IMR-90 (cell line): ENCODE results near the gene RNF212. TPM values are rescaled to one million over a fixed set of nuclear protein-coding genes. Genes with fewer than 3 reads are reported as not detected.

Source experiments
- ATAC-seq: fragments of 200-7000 bp; cut with Tn5 transposase; 2 replicates; pipeline ENCODE4 v1.9.1; 2020; ENCODE audit warnings: low read depth, mild to moderate bottlenecking, moderate library complexity
- BruUV-seq: library from RNA; stranded (reverse); fragments of 400-500 nt; replicated peaks from 2 replicates; lab custom pipeline; 2021; lab: Mats Ljungman, UMichigan
- CTCF ChIA-PET: fragments of 300-600 bp; formaldehyde crosslinking; extraction: SDS; loops from one replicate; lab custom pipeline; 2021; ENCODE audit warnings: antibody characterized with exemption; lab: Yijun Ruan, JAX
- POLR2A ChIA-PET: fragments of 300-600 bp; sonication (Branson Sonifier 250); formaldehyde crosslinking; loops from one replicate; lab custom pipeline; 2022; ENCODE audit warnings: antibody characterized with exemption; ENCODE audit not compliant: unreplicated experiment; lab: Charles Lee
- DNase-seq: peaks from one replicate; pipeline ENCODE4 v3.0.0; 2013
- H2AFZ ChIP-seq: replicated peaks from 2 replicates; pipeline ENCODE3; 2013; ENCODE audit warnings: low read length, mild to moderate bottlenecking; ENCODE audit not compliant: poor library complexity
- H2AK5ac ChIP-seq: 2 replicates; pipeline ENCODE4 v1.6.1; 2013; ENCODE audit warnings: low read depth, low read length, inconsistent platforms
- H2AK9ac ChIP-seq: replicated peaks from 2 replicates; pipeline ENCODE3; 2013; ENCODE audit warnings: mild to moderate bottlenecking, low read depth, low read length, moderate library complexity; ENCODE audit not compliant: poor library complexity
- H2BK120ac ChIP-seq: 2 replicates; pipeline ENCODE4 v1.6.1; 2013; ENCODE audit warnings: low read depth, low read length, inconsistent platforms
- H2BK15ac ChIP-seq: 3 replicates; pipeline ENCODE4 v1.6.1; 2013; ENCODE audit warnings: low read depth, low read length, inconsistent platforms
- H2BK20ac ChIP-seq: 2 replicates; pipeline ENCODE4 v1.6.1; 2013; ENCODE audit warnings: low read depth, mild to moderate bottlenecking, inconsistent platforms, low read length, moderate library complexity
- H2BK5ac ChIP-seq: 2 replicates; pipeline ENCODE4 v1.6.1; 2013; ENCODE audit warnings: mild to moderate bottlenecking, low read depth, low read length, inconsistent platforms; ENCODE audit not compliant: poor library complexity, severe bottlenecking
- H3K14ac ChIP-seq: replicated peaks from 2 replicates; pipeline ENCODE4 v1.6.1; 2013; ENCODE audit warnings: low read depth, low read length, inconsistent platforms
- H3K18ac ChIP-seq: 2 replicates; pipeline ENCODE4 v1.6.1; 2013; ENCODE audit warnings: low read depth, low read length, control low read depth
- H3K23ac ChIP-seq: 2 replicates; pipeline ENCODE4 v1.6.1; 2013; ENCODE audit warnings: low read depth, low read length, inconsistent platforms
- H3K27ac ChIP-seq: 2 replicates; pipeline ENCODE4 v1.5.1; 2013; ENCODE audit warnings: mild to moderate bottlenecking, control low read depth, low read length; ENCODE audit not compliant: insufficient read depth
- H3K27me3 ChIP-seq: 2 replicates; pipeline ENCODE4 v1.6.1; 2013; ENCODE audit warnings: low read length; ENCODE audit not compliant: control insufficient read depth, insufficient read depth
- H3K36me3 ChIP-seq: 2 replicates; pipeline ENCODE4 v1.6.1; 2013; ENCODE audit warnings: low read length, mixed read lengths; ENCODE audit not compliant: control insufficient read depth, insufficient read depth
- H3K4ac ChIP-seq: 2 replicates; pipeline ENCODE4 v1.6.1; 2013; ENCODE audit warnings: low read depth, low read length, inconsistent platforms
- H3K4me1 ChIP-seq: 2 replicates; pipeline ENCODE4 v1.6.1; 2013; ENCODE audit warnings: low read length, mixed read lengths; ENCODE audit not compliant: control insufficient read depth, insufficient read depth
- H3K4me2 ChIP-seq: 2 replicates; pipeline ENCODE4 v1.6.1; 2013; ENCODE audit warnings: low read depth, mild to moderate bottlenecking, control low read depth, low read length, moderate library complexity
- H3K4me3 ChIP-seq: 2 replicates; pipeline ENCODE4 v1.5.1; 2013; ENCODE audit warnings: low read depth, mild to moderate bottlenecking, control low read depth, low read length, moderate library complexity; ENCODE audit not compliant: insufficient read depth
- H3K56ac ChIP-seq: 2 replicates; pipeline ENCODE4 v1.6.1; 2013; ENCODE audit warnings: low read length, inconsistent platforms; ENCODE audit not compliant: insufficient read depth; ENCODE audit errors: extremely low read depth
- H3K79me1 ChIP-seq, 2 experiments: 2 replicates each; pipeline ENCODE4 v1.6.1; 2013; ENCODE audit warnings: low read length in 2 of 2, inconsistent platforms in 1 of 2, low read depth in 1 of 2
- H3K9ac ChIP-seq: 2 replicates; pipeline ENCODE4 v1.6.1; 2013; ENCODE audit warnings: low read depth, low read length, control low read depth
- H3K9me1 ChIP-seq: 2 replicates; pipeline ENCODE4 v1.6.1; 2013; ENCODE audit warnings: low read length, inconsistent platforms; ENCODE audit not compliant: insufficient read depth
- H3K9me3 ChIP-seq: 2 replicates; pipeline ENCODE4 v1.6.1; 2013; ENCODE audit warnings: low read length; ENCODE audit not compliant: control insufficient read depth, insufficient read depth
- H4K20me1 ChIP-seq: 2 replicates; pipeline ENCODE4 v1.6.1; 2013; ENCODE audit warnings: low read length, inconsistent platforms; ENCODE audit not compliant: insufficient read depth
- H4K5ac ChIP-seq: 2 replicates; pipeline ENCODE4 v1.6.1; 2013; ENCODE audit warnings: mild to moderate bottlenecking, low read depth, low read length, control low read depth
- H4K8ac ChIP-seq, 2 experiments: 2 replicates each; pipeline ENCODE4 v1.6.1; 2013; ENCODE audit warnings: low read depth in 2 of 2, low read length in 2 of 2, control low read depth in 1 of 2, inconsistent platforms in 1 of 2
- H4K91ac ChIP-seq: 2 replicates; pipeline ENCODE4 v1.6.1; 2013; ENCODE audit warnings: low read depth, low read length, inconsistent platforms; ENCODE audit not compliant: insufficient read depth
- CEBPB ChIP-seq: IDR thresholded peaks from 2 replicates; pipeline ENCODE4 v1.6.1; 2012; ENCODE audit warnings: low read depth, low read length, improper control_type of control experiment
- ELK1 ChIP-seq: fragments of 150-350 bp; IDR thresholded peaks from 2 replicates; pipeline ENCODE4 v1.6.1; 2016; ENCODE audit warnings: low read depth, mild to moderate bottlenecking, low read length, moderate library complexity, borderline replicate concordance
- POLR2A ChIP-seq: IDR thresholded peaks from 2 replicates; pipeline ENCODE4 v1.6.1; 2012; ENCODE audit warnings: mild to moderate bottlenecking, low read depth, low read length
- RCOR1 ChIP-seq: IDR thresholded peaks from 2 replicates; pipeline ENCODE4 v1.6.1; 2012; ENCODE audit warnings: mild to moderate bottlenecking, low read length, improper control_type of control experiment; ENCODE audit not compliant: insufficient replicate concordance
- WGBS, 2 experiments: methylation state at CpG; one replicate each; pipeline versions ENCODE4 v1.1.5 to v1.1.7; 2013; ENCODE audit warnings: missing lambda C conversion rate in 2 of 2; ENCODE audit not compliant: insufficient read length in 1 of 2; ENCODE audit errors: extremely low coverage in 2 of 2; 5-methylcytosine and 5-hydroxymethylcytosine counted together
- dilution Hi-C: fragments of 300-500 bp; cut with HindIII; formaldehyde crosslinking; loops from one replicate; pipeline ENCODE4 v1.14.3; 2018; ENCODE audit warnings: low sequenced_read_pairs; ENCODE audit not compliant: unreplicated experiment
- in situ Hi-C: fragments of 300-500 bp; cut with MboI; formaldehyde crosslinking; loops from 3 replicates; pipeline ENCODE4 v1.14.3; 2019; ENCODE audit warnings: low sequenced_read_pairs, inconsistent platforms, mixed read lengths
- intact Hi-C: fragments of 100-400 bp; cut with micrococcal nuclease; formaldehyde crosslinking; loops from 2 replicates; pipeline ENCODE4 v1.10.0; 2022
- polyA plus RNA-seq, 3 experiments: library from polyadenylated mRNA; depleted of rRNA; stranded (reverse); fragments of >200 nt; gene quantifications; 2 replicates each; pipeline ENCODE4 v1.2.3, GENCODE V29; 2012; ENCODE audit warnings: low replicate concordance in 1 of 3
- total RNA-seq: library from RNA; depleted of rRNA; stranded (reverse); fragments of >200 nt; gene quantifications from 2 replicates; pipeline ENCODE4 v1.2.3, GENCODE V29; 2012

RNF212 gene
- total and polyA plus RNA-seq, 2 of the 4 experiments (the other 2 are of a cell fraction), result under 0.01 to 0.51 TPM

- Histone ChIP-seq H2BK5ac (no peak overlapping the region), H3K4me1 (peaks cover 10% of the 10 kb centered on the region), H3K4ac (no peak overlapping the region), H3K23ac (no peak overlapping the region), H4K8ac (no peak overlapping the region), H3K14ac (no peak overlapping the region), H2BK120ac (no peak overlapping the region), H3K9ac (no peak overlapping the region), H3K56ac (no peak overlapping the region), H4K5ac (no peak overlapping the region), H3K9me1 (no peaks in the 10 kb centered on the region), H2AK9ac (no peak overlapping the region), H3K27ac (no peak overlapping the region), H4K20me1 (no peaks in the 10 kb centered on the region), H2AFZ (peak overlapping the region; percentile 51), H3K18ac (no peak overlapping the region), H3K4me2 (no peak overlapping the region), H2AK5ac (no peak overlapping the region), H3K36me3 (no peaks in the 10 kb centered on the region), H2BK15ac (no peak overlapping the region), H3K4me3 (no peak overlapping the region), H3K79me1 (no peaks in the 10 kb centered on the region), H3K27me3 (peaks cover 36% of the 10 kb centered on the region), H3K9me3 (0 out of 2 replicates have a peak, but pooled peaks cover 2% of the 10 kb centered on the region), H4K91ac (no peak overlapping the region), H2BK20ac (no peak overlapping the region)
- 49% methylated on average over 8 of the region's 15 CpGs; no CpG with 5 or more reads in 1 of the 2 experiments for WGBS, 2 experiments
- intact Hi-C loops, result no loop called here
- DNase-seq (no peak), ATAC-seq (no peak)
- no TSS peak for BruUV-seq
- dilution Hi-C loops, result no loop called here
- TF ChIP-seq POLR2A, result no peak
- no peak for TF ChIP-seq ELK1
- no peak for TF ChIP-seq RCOR1
- no peak for TF ChIP-seq CEBPB
- ChIA-PET CTCF (no interaction called here), POLR2A (no interaction called here)
- in situ Hi-C loops, result no loop called here
These were observed 61.1 kb downstream of the RNF212 start for GRCh38 chr4:1052231-1052671.
